Measurements from ENCODE around the gene OCIAD1.
"Not testable (repeated sequence)": the region's sequence is repeated elsewhere in the genome, so short reads cannot be mapped to it uniquely, and the experiment has no call there.

OCIAD1 gene

DNA sequence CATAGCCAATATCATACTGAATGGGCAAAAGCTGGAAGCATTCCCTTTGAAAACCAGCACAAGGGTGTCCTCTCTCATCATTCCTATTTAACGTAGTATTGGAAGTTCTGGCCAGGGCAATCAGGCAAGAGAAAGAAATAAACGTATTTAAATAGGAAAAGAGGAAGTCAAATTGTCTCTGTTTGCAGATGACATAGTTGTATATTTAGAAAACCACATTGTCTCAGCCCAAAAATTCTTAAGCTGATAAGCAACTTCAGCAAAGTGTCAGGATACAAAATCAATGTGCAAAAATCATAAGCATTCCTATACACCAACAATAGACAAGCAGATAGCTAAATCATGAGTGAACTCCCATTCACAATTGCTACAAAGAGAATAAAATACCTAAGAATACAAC is 9.5 kb upstream of the OCIAD1 start:
- not testable (repeated sequence) for DNase-seq

DNA sequence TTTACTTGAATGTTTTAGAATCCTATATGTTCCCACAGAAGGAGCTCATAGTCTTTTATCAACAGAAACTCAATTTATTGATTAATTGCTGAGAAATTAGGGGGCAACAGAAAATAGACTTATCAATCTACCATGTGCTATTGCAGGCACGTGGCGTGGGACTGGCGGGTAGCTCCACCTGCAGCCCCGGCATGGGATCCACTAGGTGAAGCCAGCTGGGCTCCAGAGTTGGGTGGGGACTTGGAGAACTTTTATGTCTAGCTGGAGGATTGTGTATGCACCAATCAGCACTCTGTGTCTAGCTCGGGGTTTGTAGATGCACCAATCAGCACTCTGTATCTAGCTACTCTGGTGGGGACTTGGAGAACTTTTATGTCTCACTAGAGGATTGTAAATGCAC is 3.3 kb upstream of the OCIAD1 start:
- no peak for DNase-seq

DNA sequence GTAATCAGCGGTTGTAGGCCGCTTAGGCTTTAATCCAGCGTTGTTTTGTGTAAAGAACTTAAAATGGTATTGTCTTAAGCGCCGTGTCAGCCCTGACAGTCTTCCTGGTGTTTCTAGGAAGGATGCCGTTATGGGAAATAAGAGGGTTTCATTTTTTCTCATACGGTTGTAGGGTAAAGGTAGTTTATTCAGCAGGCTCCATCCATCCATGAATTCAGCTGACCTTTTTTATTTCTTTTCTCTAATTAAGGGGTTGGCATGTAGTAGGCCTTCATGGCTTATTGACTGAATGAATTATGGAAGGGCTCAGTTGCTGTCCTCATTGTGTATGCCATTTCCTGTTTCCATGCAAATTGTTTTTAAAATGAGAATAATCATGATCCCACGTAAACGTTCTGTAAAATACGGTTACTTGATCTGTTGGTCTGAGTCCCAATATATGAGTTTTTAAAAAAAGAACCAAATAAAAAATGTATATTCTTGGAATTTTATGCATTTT is 693 bp downstream of the OCIAD1 start:
- DNase-seq: no peak

- no peak for DNase-seq
These were observed 1.7 kb downstream of the OCIAD1 start for GRCh38 chr4:48832571-48832970.

DNA sequence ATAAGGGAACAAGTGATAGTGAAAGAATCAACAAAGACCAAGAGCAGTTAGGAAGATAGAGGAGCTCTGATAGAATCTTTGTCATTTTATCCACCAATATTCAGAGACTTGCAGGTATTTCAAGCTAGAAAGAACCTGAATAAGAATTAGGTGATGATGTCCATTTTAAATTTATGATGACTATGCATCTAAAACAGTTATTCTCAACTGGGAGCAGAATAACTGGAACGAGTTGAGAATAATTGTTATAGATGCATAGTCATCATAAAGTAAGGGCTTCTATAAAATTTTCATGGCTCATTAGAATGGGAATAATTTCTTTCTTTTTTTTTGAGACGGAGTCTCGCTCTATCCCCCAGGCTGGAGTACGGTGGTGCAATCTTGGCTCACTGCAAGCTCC is 5.8 kb downstream of the OCIAD1 start:
- DNase-seq: no peak

DNA sequence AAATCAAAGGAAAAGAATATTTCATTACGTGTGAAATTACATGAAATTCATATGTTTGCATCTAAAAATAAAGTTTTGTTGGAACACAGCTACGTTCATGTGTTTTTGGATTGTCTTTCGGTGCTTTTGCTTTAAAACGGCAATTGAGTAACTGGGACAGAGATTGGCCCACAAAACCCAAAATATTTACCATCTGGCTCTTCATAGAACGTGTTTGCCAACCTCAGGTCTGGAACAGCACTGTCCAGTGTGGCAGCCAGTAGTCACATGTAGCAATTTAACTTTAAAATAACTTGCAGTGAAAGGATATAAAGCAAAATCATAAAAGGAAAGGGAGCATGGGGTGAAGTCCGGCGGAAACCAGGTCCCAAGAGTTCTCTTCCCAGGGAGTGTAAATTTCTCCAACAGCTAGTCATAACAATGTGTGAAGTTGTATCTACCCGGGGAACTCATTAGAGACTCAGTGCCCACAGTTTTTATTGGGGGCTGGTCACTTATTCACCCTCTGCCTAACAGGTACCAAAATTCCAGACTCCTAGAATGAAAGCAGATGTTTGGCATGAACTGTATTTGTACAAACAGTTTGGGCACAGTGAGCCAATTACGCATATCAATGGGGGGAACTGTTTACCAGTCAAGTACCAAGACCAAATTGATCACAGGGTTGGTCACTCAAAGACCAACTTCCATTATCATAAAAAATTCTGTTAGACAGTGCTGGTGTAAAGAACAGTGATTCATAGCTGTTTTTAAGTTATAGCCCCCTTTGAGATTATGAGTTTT is 10.3 kb downstream of the OCIAD1 start:
- DNase-seq: no peak

DNA sequence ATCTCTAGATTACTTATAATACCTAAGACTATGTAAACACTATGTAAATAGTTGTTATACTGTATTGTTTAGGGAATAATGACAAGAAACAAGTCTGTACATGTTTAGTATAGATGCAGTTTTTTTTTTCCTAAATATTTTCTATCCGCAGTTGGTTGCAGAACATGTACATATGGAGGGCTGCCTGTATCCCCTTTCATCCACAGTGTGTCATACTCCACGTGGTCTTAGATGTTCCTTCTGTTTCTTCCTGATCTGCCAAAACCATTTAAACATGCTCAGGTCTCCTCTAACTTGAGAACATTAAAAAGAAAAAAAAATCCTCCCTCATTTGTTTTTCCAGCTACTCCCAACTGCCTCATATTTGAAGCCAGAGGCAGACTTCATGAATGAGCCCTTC is 14.0 kb downstream of the OCIAD1 start:
- no peak for DNase-seq

GRCh38 chr4:48848799-48849198 is 17.9 kb downstream of the OCIAD1 start:
- not testable (repeated sequence) for DNase-seq

DNA sequence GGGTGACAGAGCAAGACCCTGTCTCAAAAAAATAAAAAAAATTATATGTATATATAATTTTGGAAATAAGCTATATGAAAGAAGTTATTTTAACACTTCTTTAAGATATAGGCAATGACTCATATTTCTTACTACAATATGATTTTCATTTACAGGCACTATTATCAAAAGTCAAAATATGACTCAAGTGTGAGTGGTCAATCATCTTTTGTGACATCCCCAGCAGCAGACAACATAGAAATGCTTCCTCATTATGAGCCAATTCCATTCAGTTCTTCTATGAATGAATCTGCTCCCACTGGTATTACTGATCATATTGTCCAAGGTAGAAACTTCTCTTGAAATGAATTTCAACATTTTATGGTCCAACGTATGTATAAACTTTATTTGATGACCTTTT is 20.8 kb downstream of the OCIAD1 start:
- DNase-seq: no peak

GRCh38 chr4:48853604-48854394 is 22.9 kb downstream of the OCIAD1 start:
- no peak for DNase-seq

- DNase-seq: no peak
These were observed 23.5 kb downstream of the OCIAD1 start for GRCh38 chr4:48854395-48854683.

- DNase-seq: no peak
These were observed 24.1 kb downstream of the OCIAD1 start for GRCh38 chr4:48854982-48855381.

- no peak for DNase-seq
These were observed 27.2 kb downstream of the OCIAD1 start for GRCh38 chr4:48858130-48858529.

GRCh38 chr4:48862038-48862437 is 31.1 kb downstream of the OCIAD1 start:
- DNase-seq: no peak

- DNase-seq: no peak
These were observed 31.8 kb downstream of the OCIAD1 start for GRCh38 chr4:48862661-48863060.

GRCh38 chr4:48863728-48864127 is 32.8 kb downstream of the OCIAD1 start:
- DNase-seq: no peak

DNA sequence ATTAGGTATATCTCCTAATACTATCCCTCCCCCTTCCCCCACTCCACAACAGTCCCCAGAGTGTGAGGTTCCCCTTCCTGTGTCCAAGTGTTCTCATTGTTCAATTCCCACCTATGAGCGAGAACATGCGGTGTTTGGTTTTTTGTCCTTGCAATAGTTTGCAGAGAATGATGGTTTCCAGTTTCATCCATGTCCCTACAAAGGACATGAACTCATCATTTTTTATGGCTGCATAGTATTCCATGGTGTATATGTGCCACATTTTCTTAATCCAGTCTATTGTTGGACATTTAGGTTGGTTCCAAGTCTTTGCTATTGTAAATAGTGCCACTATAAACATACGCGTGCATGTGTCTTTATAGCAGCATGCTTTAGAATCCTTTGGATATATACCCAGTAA is 33.8 kb downstream of the OCIAD1 start:
- DNase-seq: not testable (repeated sequence)

GRCh38 chr4:48877827-48878535 is 47.1 kb downstream of the OCIAD1 start:
- DNase-seq: no peak

GRCh38 chr4:48879561-48880442 is 48.9 kb downstream of the OCIAD1 start:
- DNase-seq: no peak

GRCh38 chr4:48881646-48882045 is 50.8 kb downstream of the OCIAD1 start:
- not testable (repeated sequence) for DNase-seq

GRCh38 chr4:48889750-48890149 is 58.9 kb downstream of the OCIAD1 start:
- DNase-seq: not testable (repeated sequence)

DNA sequence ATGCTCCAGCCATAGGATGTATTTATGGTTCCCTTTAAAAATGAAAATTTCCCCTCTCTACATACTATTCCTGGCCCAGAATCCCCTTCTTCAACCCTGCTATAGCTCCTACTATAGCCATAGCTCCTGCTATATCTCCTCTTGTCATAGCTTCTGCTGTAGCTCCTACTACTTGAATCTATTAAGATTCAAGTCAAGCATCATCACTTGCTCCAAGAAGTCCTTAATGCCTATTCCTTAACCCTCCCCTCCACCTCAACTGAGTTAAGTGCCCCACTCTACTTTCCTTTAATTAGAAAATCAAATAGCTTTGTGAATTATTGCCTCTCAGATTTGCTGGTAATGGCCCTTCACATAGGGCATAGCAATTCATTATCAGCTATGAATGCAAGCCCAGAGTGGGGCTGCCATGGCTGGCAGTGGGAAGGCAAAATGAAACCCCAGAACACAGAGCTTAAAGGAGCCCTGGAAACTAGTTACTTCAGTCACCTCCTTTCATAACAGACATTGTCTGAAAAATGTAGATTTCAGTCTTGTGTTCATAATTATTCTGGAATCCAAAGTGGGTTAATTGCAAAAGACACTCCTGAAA is 60.2 kb downstream of the OCIAD1 start:
- no peak for DNase-seq

Data from NCI-H2081 treated with DMSO at 0.1 percent for 48 hours (cell line).